ENCODE results near the gene PPP2R5C.

- TF ChIP-seq, protein P1, sequence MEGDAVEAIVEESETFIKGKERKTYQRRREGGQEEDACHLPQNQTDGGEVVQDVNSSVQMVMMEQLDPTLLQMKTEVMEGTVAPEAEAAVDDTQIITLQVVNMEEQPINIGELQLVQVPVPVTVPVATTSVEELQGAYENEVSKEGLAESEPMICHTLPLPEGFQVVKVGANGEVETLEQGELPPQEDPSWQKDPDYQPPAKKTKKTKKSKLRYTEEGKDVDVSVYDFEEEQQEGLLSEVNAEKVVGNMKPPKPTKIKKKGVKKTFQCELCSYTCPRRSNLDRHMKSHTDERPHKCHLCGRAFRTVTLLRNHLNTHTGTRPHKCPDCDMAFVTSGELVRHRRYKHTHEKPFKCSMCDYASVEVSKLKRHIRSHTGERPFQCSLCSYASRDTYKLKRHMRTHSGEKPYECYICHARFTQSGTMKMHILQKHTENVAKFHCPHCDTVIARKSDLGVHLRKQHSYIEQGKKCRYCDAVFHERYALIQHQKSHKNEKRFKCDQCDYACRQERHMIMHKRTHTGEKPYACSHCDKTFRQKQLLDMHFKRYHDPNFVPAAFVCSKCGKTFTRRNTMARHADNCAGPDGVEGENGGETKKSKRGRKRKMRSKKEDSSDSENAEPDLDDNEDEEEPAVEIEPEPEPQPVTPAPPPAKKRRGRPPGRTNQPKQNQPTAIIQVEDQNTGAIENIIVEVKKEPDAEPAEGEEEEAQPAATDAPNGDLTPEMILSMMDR (IDR thresholded peaks at IDR 0.05) = no peak
- TF ChIP-seq POLR2A (IDR thresholded peaks at IDR 0.05) (no peak), EP300 (IDR thresholded peaks at IDR 0.05) (peak in 1 of 2 donors; percentile 12)
Observed at GRCh38 chr14:101853455-101854018, 92.0 kb downstream of the PPP2R5C start.

Measured in tibial nerve (tissue), 4 donors.